ENCODE results near the gene SLC1A2. TPM values are rescaled to one million over a fixed set of nuclear protein-coding genes. Genes with fewer than 3 reads are reported as not detected.

The SLC1A2 gene
- total RNA-seq, 4 donors from 2014 or later, result 0.05 to 1.2 (median 0.54) TPM

- WGBS, 2 donors, result 74 to 79% methylated on average over 5 of the region's 5 CpGs
- Histone ChIP-seq H3K27me3 (no peaks in the 10 kb centered on the region), H3K9me3 (no peaks in the 10 kb centered on the region), H3K4me1 (peaks cover 0 to 8% of the 10 kb centered on the region in 2 donors), H3K27ac (peak overlapping the region in 1 of 3 donors; percentile 58), H3K4me3 (replicated peaks in 1 of 3) (no peak overlapping the region), H3K36me3 (no peaks in the 10 kb centered on the region)
- DNase-seq, result no peak
- intact Hi-C loops (cut with DNase I), result no loop called here
- TF ChIP-seq, protein P1, sequence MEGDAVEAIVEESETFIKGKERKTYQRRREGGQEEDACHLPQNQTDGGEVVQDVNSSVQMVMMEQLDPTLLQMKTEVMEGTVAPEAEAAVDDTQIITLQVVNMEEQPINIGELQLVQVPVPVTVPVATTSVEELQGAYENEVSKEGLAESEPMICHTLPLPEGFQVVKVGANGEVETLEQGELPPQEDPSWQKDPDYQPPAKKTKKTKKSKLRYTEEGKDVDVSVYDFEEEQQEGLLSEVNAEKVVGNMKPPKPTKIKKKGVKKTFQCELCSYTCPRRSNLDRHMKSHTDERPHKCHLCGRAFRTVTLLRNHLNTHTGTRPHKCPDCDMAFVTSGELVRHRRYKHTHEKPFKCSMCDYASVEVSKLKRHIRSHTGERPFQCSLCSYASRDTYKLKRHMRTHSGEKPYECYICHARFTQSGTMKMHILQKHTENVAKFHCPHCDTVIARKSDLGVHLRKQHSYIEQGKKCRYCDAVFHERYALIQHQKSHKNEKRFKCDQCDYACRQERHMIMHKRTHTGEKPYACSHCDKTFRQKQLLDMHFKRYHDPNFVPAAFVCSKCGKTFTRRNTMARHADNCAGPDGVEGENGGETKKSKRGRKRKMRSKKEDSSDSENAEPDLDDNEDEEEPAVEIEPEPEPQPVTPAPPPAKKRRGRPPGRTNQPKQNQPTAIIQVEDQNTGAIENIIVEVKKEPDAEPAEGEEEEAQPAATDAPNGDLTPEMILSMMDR (IDR thresholded peaks at IDR 0.05), result no peak
- no peak for TF ChIP-seq POLR2A (IDR thresholded peaks at IDR 0.05)
These were observed 114.4 kb downstream of the SLC1A2 start for GRCh38 chr11:35304900-35305460.

DNA sequence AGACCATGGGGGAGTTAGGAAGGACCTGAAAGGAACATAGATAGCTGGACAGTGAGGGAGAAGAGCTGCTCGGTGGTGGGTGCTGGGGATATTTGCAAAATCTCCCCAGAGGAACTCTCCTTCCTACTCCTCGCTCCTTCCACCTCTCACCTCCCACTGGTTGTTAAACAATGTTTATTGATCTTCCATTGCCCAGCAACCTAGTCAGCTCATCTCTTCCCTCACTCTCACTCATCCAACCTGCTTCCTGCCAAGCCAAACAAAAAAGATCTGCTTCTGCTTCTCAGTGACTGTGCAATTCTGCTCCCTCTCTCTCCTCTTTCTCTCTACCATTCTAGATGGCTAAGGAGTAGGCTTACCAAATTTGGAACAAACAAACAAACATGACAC lies 115.0 kb downstream of the SLC1A2 start:
- TF ChIP-seq, protein P1 (IDR thresholded peaks at IDR 0.05), result no peak
- TF ChIP-seq POLR2A (IDR thresholded peaks at IDR 0.05), result no peak
- intact Hi-C loops (cut with DNase I), result no loop called here
- no peak for DNase-seq
- Histone ChIP-seq H3K9me3 (no peaks in the 10 kb centered on the region), H3K27me3 (no peaks in the 10 kb centered on the region), H3K27ac (peak overlapping the region in 2 of 3 donors; percentile 56 to 58), H3K36me3 (no peaks in the 10 kb centered on the region), H3K4me3 (replicated peaks in 1 of 3) (no peak overlapping the region), H3K4me1 (peaks cover 0 to 8% of the 10 kb centered on the region in 2 donors)
- WGBS, 2 donors, result 69 to 80% methylated on average over 2 of the region's 2 CpGs

- H3K27me3 ChIP-seq, result no peaks in the 10 kb centered on the region
- H3K9me3 ChIP-seq, result no peaks in the 10 kb centered on the region
- 65 to 71% methylated on average over 6 of the region's 6 CpGs for WGBS, 2 donors
- H3K4me3 ChIP-seq (replicated peaks in 1 of 3), result no peak overlapping the region
- H3K4me1 ChIP-seq, result peaks cover 0 to 8% of the 10 kb centered on the region in 2 donors
- H3K27ac ChIP-seq, result peak overlapping the region in 2 of 3 donors; percentile 56 to 58
- intact Hi-C loops (cut with DNase I), result no loop called here
- H3K36me3 ChIP-seq, result no peaks in the 10 kb centered on the region
- TF ChIP-seq POLR2A (IDR thresholded peaks at IDR 0.05), result no peak
- TF ChIP-seq, protein P1 (IDR thresholded peaks at IDR 0.05), result no peak
- peak; percentile 24 to 38 for DNase-seq
These were observed 115.6 kb downstream of the SLC1A2 start for GRCh38 chr11:35303596-35304385.

- no peaks in the 10 kb centered on the region for H3K9me3 ChIP-seq
- intact Hi-C loops (cut with DNase I), result no loop called here
- H3K27ac ChIP-seq, result no peak overlapping the region
These were observed 117.0 kb downstream of the SLC1A2 start for GRCh38 chr11:35302398-35302797.

More at GRCh38 chr11:35302398-35302797, 117.0 kb downstream of the SLC1A2 start:
- Histone ChIP-seq H3K27me3 (no peaks in the 10 kb centered on the region), H3K4me3 (replicated peaks in 1 of 3) (no peak overlapping the region), H3K36me3 (no peaks in the 10 kb centered on the region), H3K4me1 (peaks cover 0 to 8% of the 10 kb centered on the region in 2 donors)
- TF ChIP-seq, protein P1 (IDR thresholded peaks at IDR 0.05), result no peak
- no peak for TF ChIP-seq POLR2A (IDR thresholded peaks at IDR 0.05)
- DNase-seq, result no peak
- 93 to 98% methylated on average over 4 of the region's 4 CpGs for WGBS, 2 donors

All from thyroid gland (tissue), 4 donors.